ENCODE results near the gene VENTX.
"Not testable (repeated sequence)": the region's sequence is repeated elsewhere in the genome, so short reads cannot be mapped to it uniquely, and the experiment has no call there.

The VENTX gene

GRCh38 chr10:133218891-133219290 lies 18.8 kb upstream of the VENTX start:
- TF ChIP-seq POLR2A (IDR thresholded peaks at IDR 0.05; ENCODE audit: low read depth, low read length) (no peak), POLR2AphosphoS5 (IDR thresholded peaks at IDR 0.05; ENCODE audit: low read depth, low read length) (no peak), TAF1 (IDR thresholded peaks at IDR 0.05; ENCODE audit: borderline replicate concordance, low read depth, low read length) (no peak)
- no peak for FAIRE-seq

GRCh38 chr10:133219782-133220181 lies 17.9 kb upstream of the VENTX start:
- no peak for DNase-seq (ENCODE audit: insufficient read length)
- TF ChIP-seq POLR2A (IDR thresholded peaks at IDR 0.05; ENCODE audit: low read depth, low read length), result no peak
- no peak for TF ChIP-seq TAF1 (IDR thresholded peaks at IDR 0.05; ENCODE audit: borderline replicate concordance, low read depth, low read length)
- no peak for TF ChIP-seq POLR2AphosphoS5 (IDR thresholded peaks at IDR 0.05; ENCODE audit: low read depth, low read length)
- no peak for FAIRE-seq

More at GRCh38 chr10:133218891-133219290, 18.8 kb upstream of the VENTX start:
- DNase-seq (ENCODE audit: insufficient read length), result no peak

DNA sequence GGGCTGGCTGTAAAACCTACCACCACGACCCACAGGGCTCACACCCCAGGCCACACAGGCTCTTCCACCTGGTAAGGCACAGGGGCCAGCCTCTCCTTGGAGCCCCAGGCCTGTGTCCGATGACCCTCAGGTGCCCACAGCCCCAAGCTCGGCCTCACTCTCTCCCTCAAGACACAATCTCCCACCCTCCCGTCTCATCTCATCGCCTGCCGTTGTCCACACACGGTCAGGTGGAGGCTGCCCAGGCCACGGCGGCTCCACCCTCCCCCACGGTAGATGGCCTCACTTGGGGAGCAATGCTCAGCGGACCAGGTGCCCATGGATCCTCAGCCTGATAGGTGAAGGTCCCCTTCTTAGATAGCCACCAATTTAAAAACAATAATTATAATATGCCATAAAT lies 16.3 kb upstream of the VENTX start:
- no peak for TF ChIP-seq POLR2A (IDR thresholded peaks at IDR 0.05; ENCODE audit: low read depth, low read length)
- TF ChIP-seq POLR2AphosphoS5 (IDR thresholded peaks at IDR 0.05; ENCODE audit: low read depth, low read length), result no peak
- no peak for FAIRE-seq
- DNase-seq (ENCODE audit: insufficient read length), result no peak

GRCh38 chr10:133221756-133222155 lies 15.9 kb upstream of the VENTX start:
- FAIRE-seq; DNase-seq (ENCODE audit: insufficient read length): not testable (repeated sequence)

- no peak for TF ChIP-seq POLR2A (IDR thresholded peaks at IDR 0.05; ENCODE audit: low read depth, low read length)
- FAIRE-seq, result no peak
- DNase-seq (ENCODE audit: insufficient read length), result no peak
These were observed 13.6 kb upstream of the VENTX start for GRCh38 chr10:133224076-133224475.

DNA sequence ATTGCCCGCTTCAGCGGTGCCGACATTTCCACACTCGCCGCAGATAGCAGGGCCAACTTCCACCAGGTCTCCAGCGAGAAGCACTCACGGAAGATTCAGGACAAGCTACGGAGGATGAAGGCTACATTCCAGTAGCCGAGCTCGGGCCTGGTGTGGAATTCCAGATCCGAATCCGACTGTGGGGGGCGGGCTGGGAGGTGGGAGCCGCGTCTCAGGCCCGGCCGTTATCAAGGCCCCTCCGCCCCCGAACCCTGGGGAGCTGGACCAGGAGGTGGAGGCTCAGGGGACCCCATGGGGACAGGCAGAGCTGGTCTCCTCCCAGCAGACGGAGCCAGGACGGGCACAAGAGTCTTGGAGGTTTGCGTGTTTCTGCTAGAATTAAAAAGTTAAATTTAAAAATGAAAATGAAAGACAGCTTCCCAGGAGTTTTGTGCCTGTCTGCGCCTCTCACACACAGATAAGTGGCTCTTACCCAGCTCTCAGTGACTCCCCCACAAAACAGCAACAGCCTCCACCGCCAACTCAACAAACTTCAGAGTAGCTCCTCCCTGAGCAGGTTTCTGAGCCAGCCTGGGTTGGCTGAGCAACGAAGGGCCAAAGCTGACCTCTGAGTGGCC lies 12.8 kb upstream of the VENTX start:
- DNase-seq (ENCODE audit: insufficient read length) (no peak), FAIRE-seq (no peak)
- TF ChIP-seq POLR2A (IDR thresholded peaks at IDR 0.05; ENCODE audit: low read depth, low read length) (no peak), TAF1 (IDR thresholded peaks at IDR 0.05; ENCODE audit: borderline replicate concordance, low read depth, low read length) (no peak), POLR2AphosphoS5 (IDR thresholded peaks at IDR 0.05; ENCODE audit: low read depth, low read length) (no peak)

GRCh38 chr10:133225707-133226191 lies 11.9 kb upstream of the VENTX start:
- FAIRE-seq, result no peak
- no peak for TF ChIP-seq TAF1 (IDR thresholded peaks at IDR 0.05; ENCODE audit: borderline replicate concordance, low read depth, low read length)
- no peak for TF ChIP-seq POLR2AphosphoS5 (IDR thresholded peaks at IDR 0.05; ENCODE audit: low read depth, low read length)
- no peak for TF ChIP-seq POLR2A (IDR thresholded peaks at IDR 0.05; ENCODE audit: low read depth, low read length)
- no peak for DNase-seq (ENCODE audit: insufficient read length)

- no peak for FAIRE-seq
- no peak for DNase-seq (ENCODE audit: insufficient read length)
- no peak for TF ChIP-seq POLR2AphosphoS5 (IDR thresholded peaks at IDR 0.05; ENCODE audit: low read depth, low read length)
- TF ChIP-seq POLR2A (IDR thresholded peaks at IDR 0.05; ENCODE audit: low read depth, low read length), result no peak
- no peak for TF ChIP-seq TAF1 (IDR thresholded peaks at IDR 0.05; ENCODE audit: borderline replicate concordance, low read depth, low read length)
These were observed 11.3 kb upstream of the VENTX start for GRCh38 chr10:133226251-133226808.

DNA sequence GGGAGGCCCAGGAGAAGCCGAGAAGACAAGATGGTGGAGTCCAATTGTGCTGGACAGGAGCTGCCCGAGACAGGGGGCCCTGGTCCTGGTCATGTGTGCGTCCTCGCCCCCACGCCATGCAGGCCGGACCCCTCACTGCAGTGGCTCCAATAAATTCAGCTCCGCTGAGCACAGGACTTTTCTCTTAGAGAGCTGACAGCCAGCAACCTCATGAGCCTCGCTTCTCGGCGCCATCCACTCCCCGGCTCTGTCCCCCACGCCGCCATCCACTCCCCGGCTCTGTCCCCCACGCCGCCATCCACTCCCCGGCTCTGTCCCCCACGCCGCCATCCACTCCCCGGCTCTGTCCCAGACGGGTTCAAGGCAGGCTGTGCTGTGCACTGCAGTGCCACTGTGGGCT lies 10.4 kb upstream of the VENTX start:
- FAIRE-seq (no peak), DNase-seq (ENCODE audit: insufficient read length) (no peak)
- no peak for TF ChIP-seq POLR2AphosphoS5 (IDR thresholded peaks at IDR 0.05; ENCODE audit: low read depth, low read length)
- TF ChIP-seq POLR2A (IDR thresholded peaks at IDR 0.05; ENCODE audit: low read depth, low read length), result no peak
- no peak for TF ChIP-seq TAF1 (IDR thresholded peaks at IDR 0.05; ENCODE audit: borderline replicate concordance, low read depth, low read length)

- no peak for TF ChIP-seq TAF1 (IDR thresholded peaks at IDR 0.05; ENCODE audit: borderline replicate concordance, low read depth, low read length)
- no peak for TF ChIP-seq POLR2AphosphoS5 (IDR thresholded peaks at IDR 0.05; ENCODE audit: low read depth, low read length)
- TF ChIP-seq POLR2A (IDR thresholded peaks at IDR 0.05; ENCODE audit: low read depth, low read length), result no peak
- DNase-seq (ENCODE audit: insufficient read length), result no peak
- no peak for FAIRE-seq
These were observed 8.2 kb upstream of the VENTX start for GRCh38 chr10:133229265-133230043.

DNA sequence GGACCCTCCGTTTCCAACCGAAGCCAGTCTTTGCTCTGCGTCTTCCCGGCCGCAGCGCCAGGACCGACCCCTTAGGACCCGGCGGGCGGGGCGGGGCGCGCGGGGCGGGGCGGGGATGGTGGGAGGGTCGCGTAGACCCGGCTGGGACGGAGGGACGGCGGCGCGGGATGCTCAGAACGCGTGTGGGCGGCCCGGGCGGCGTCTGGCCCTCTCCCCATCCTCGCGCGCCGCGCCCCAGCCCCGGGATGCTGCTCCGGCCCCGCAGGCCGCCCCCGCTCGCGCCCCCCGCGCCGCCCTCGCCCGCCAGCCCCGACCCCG lies 7.7 kb upstream of the VENTX start, which contains the start of gene UTF1:
Gene UTF1, plus strand, starts transcription at position 174 of the 318 bp plus-strand sequence. Its CDS starts 72 bp downstream, at position 246.
- FAIRE-seq (no peak), DNase-seq (ENCODE audit: insufficient read length) (no peak)
- TF ChIP-seq TAF1 (IDR thresholded peaks at IDR 0.05; ENCODE audit: borderline replicate concordance, low read depth, low read length) (no peak), POLR2A (IDR thresholded peaks at IDR 0.05; ENCODE audit: low read depth, low read length) (no peak), POLR2AphosphoS5 (IDR thresholded peaks at IDR 0.05; ENCODE audit: low read depth, low read length) (no peak)
